AG09309 (cell line): ENCODE results near the gene NRG3.

ENCODE experiments used
- DNase-seq: peaks from one replicate; pipeline ENCODE4 v3.0.0-alpha.2; 2010; ENCODE audit warnings: low read depth
- H3K4me3 ChIP-seq: 2 replicates; pipeline ENCODE4 v1.5.1; 2011; ENCODE audit warnings: mild to moderate bottlenecking, low read depth, low read length, moderate library complexity; ENCODE audit not compliant: control insufficient read depth
- CTCF ChIP-seq: IDR thresholded peaks from 2 replicates; pipeline ENCODE4 v1.5.1; 2011; ENCODE audit warnings: mild to moderate bottlenecking, low read depth, low read length, inconsistent platforms; ENCODE audit not compliant: insufficient read depth, control insufficient read depth; ENCODE audit errors: missing control alignments

The NRG3 gene

GRCh38 chr10:82228701-82229100 lies 353.7 kb downstream of the NRG3 start:
- no peak overlapping the region for H3K4me3 ChIP-seq
- no peak for DNase-seq
- no peak for TF ChIP-seq CTCF

GRCh38 chr10:82234173-82234572 lies 359.2 kb downstream of the NRG3 start:
- no peak for DNase-seq
- no peak overlapping the region for H3K4me3 ChIP-seq
- no peak for TF ChIP-seq CTCF

- TF ChIP-seq CTCF = no peak
- DNase-seq = no peak
- H3K4me3 ChIP-seq = no peak overlapping the region
These were observed 361.2 kb downstream of the NRG3 start for GRCh38 chr10:82236084-82236731.

- no peak for DNase-seq
- no peak overlapping the region for H3K4me3 ChIP-seq
- no peak for TF ChIP-seq CTCF
These were observed 363.3 kb downstream of the NRG3 start for GRCh38 chr10:82238291-82238690.

GRCh38 chr10:82240408-82240807 lies 365.4 kb downstream of the NRG3 start:
- no peak for TF ChIP-seq CTCF
- no peak overlapping the region for H3K4me3 ChIP-seq
- DNase-seq = no peak

- no peak overlapping the region for H3K4me3 ChIP-seq
- no peak for TF ChIP-seq CTCF
- DNase-seq = no peak
These were observed 367.8 kb downstream of the NRG3 start for GRCh38 chr10:82242778-82243177.
